Measurements from ENCODE around the gene NUDT5. TPM values are rescaled to one million over a fixed set of nuclear protein-coding genes. Genes with fewer than 3 reads are reported as not detected.

NUDT5 gene
- total RNA-seq, 2 experiments from 2014 or later: 95.9 to 98.6 TPM

- no peak for ATAC-seq
- Mint-ChIP-seq H3K27me3 (no peaks in the 10 kb centered on the region), H3K36me3 (ENCODE audit: low read depth) (peaks cover 51% of the 10 kb centered on the region)
Observed at GRCh38 chr10:12225444-12225843, 29.8 kb upstream of the NUDT5 start.

GRCh38 chr10:12221323-12222298 lies 25.9 kb upstream of the NUDT5 start:
- CTCF ChIA-PET: interaction anchor here (1.0 to 1.9 kb wide), 4 partner anchors 9 to 435 kb away, joined by 3 to 6 read pairs (median 4); no protein-coding TSS in a partner anchor
- ATAC-seq: no peak
- Mint-ChIP-seq H3K9me3 (no peaks in the 10 kb centered on the region), H3K27me3 (no peaks in the 10 kb centered on the region), H3K4me3 (no peak overlapping the region), H3K27ac (peak overlapping the region; percentile 57), H3K36me3 (ENCODE audit: low read depth) (peaks cover 53% of the 10 kb centered on the region), H3K4me1 (ENCODE audit: low read depth) (peaks cover 2% of the 10 kb centered on the region)
- POLR2A ChIA-PET: interaction anchor here (0.6 to 1.8 kb wide), 2 partner anchors 28 to 179 kb away, joined by 3 to 4 read pairs; partner anchors contain the start of gene UPF2
- intact Hi-C loops (cut with micrococcal nuclease): no loop called here
- DNase-seq: no peak
- TF ChIP-seq, protein P1, sequence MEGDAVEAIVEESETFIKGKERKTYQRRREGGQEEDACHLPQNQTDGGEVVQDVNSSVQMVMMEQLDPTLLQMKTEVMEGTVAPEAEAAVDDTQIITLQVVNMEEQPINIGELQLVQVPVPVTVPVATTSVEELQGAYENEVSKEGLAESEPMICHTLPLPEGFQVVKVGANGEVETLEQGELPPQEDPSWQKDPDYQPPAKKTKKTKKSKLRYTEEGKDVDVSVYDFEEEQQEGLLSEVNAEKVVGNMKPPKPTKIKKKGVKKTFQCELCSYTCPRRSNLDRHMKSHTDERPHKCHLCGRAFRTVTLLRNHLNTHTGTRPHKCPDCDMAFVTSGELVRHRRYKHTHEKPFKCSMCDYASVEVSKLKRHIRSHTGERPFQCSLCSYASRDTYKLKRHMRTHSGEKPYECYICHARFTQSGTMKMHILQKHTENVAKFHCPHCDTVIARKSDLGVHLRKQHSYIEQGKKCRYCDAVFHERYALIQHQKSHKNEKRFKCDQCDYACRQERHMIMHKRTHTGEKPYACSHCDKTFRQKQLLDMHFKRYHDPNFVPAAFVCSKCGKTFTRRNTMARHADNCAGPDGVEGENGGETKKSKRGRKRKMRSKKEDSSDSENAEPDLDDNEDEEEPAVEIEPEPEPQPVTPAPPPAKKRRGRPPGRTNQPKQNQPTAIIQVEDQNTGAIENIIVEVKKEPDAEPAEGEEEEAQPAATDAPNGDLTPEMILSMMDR (IDR thresholded peaks at IDR 0.05): no peak

More at GRCh38 chr10:12225444-12225843, 29.8 kb upstream of the NUDT5 start:
- H3K9me3 Mint-ChIP-seq: no peaks in the 10 kb centered on the region
- H3K4me3 Mint-ChIP-seq: no peak overlapping the region
- intact Hi-C loops (cut with micrococcal nuclease): no loop called here
- CTCF ChIA-PET: interaction anchor here (1.4 to 2.8 kb wide), 2 partner anchors 11 to 431 kb away, joined by 3 to 29 read pairs; no protein-coding TSS in a partner anchor
- peaks cover 2% of the 10 kb centered on the region for H3K4me1 Mint-ChIP-seq (ENCODE audit: low read depth)
- TF ChIP-seq, protein P1 (IDR thresholded peaks at IDR 0.05): no peak
- POLR2A ChIA-PET: no interaction called here
- no peak overlapping the region for H3K27ac Mint-ChIP-seq
- no peak for DNase-seq

- Mint-ChIP-seq H3K9me3 (no peaks in the 10 kb centered on the region), H3K36me3 (ENCODE audit: low read depth) (peaks cover 42% of the 10 kb centered on the region), H3K27me3 (no peaks in the 10 kb centered on the region), H3K4me1 (ENCODE audit: low read depth) (peaks cover 12% of the 10 kb centered on the region), H3K4me3 (no peak overlapping the region), H3K27ac (no peak overlapping the region)
- ATAC-seq (no peak), DNase-seq (no peak)
- TF ChIP-seq, protein P1 (IDR thresholded peaks at IDR 0.05): no peak
- ChIA-PET POLR2A (interaction anchor here (1.0 to 1.8 kb wide), 4 partner anchors 9 to 147 kb away, joined by 3 to 4 read pairs (median 3); partner anchors contain the start of genes CDC123 and NUDT5), CTCF (no interaction called here)
- intact Hi-C loops (cut with micrococcal nuclease): no loop called here
Observed at GRCh38 chr10:12218991-12219390, 23.3 kb upstream of the NUDT5 start.

GRCh38 chr10:12214763-12215218 lies 19.1 kb upstream of the NUDT5 start:
- H3K9me3 Mint-ChIP-seq: no peaks in the 10 kb centered on the region
- peaks cover 40% of the 10 kb centered on the region for H3K36me3 Mint-ChIP-seq (ENCODE audit: low read depth)
- DNase-seq: peak; percentile 45
- intact Hi-C loops (cut with micrococcal nuclease): no loop called here
- ChIA-PET CTCF (interaction anchor here (0.6 to 4.2 kb wide), 54 partner anchors 9 to 861 kb away, joined by 3 to 34 read pairs (median 3); partner anchors contain the start of genes CDC123 and NUDT5), POLR2A (interaction anchor here (0.7 to 1.2 kb wide), 3 partner anchors 12 to 445 kb away, joined by 3 read pairs; no protein-coding TSS in a partner anchor)
- peak overlapping the region; percentile 20 for H3K4me3 Mint-ChIP-seq
- H3K27ac Mint-ChIP-seq: peak overlapping the region; percentile 80
- peaks cover 12% of the 10 kb centered on the region for H3K4me1 Mint-ChIP-seq (ENCODE audit: low read depth)
- H3K27me3 Mint-ChIP-seq: no peaks in the 10 kb centered on the region
- ATAC-seq: peak; percentile 37
- TF ChIP-seq, protein P1 (IDR thresholded peaks at IDR 0.05): peak; percentile 85

Data from activated CD8-positive, alpha-beta T cell treated with anti-CD3 and anti-CD28 coated beads for 36 hours (primary cell).